Tibial nerve (tissue), 4 donors: ENCODE data around the gene GNG5. TPM values are rescaled to one million over a fixed set of nuclear protein-coding genes. Genes with fewer than 3 reads are reported as not detected.
"Not testable (repeated sequence)": the region's sequence is repeated elsewhere in the genome, so short reads cannot be mapped to it uniquely, and the experiment has no call there.

Source experiments
- DNase-seq, 2 donors: peaks; one replicate each; pipeline ENCODE4 v3.0.0-alpha.2; 2019; ENCODE audit warnings: low spot score in 2 of 2
- H3K27ac ChIP-seq, 4 donors: fragments of 200-600 bp; sonication (generic) in 3 of 4; one replicate each; pipeline ENCODE4 v1.5.1; 2017 to 2019; ENCODE audit warnings: mild to moderate bottlenecking in 1 of 4
- H3K27me3 ChIP-seq, 2 donors: fragments of 200-600 bp; sonication (generic) in 1 of 2; one replicate each; pipeline versions ENCODE4 v1.5.1 to v1.6.0; 2017 to 2019
- H3K36me3 ChIP-seq, 3 donors: fragments of 200-600 bp; sonication (generic); one replicate each; pipeline ENCODE4 v1.5.1; 2018 to 2019
- H3K4me1 ChIP-seq, 4 donors: fragments of 200-600 bp; sonication (generic) in 3 of 4; one replicate each; pipeline ENCODE4 v1.5.1; 2017 to 2019
- H3K4me3 ChIP-seq, 4 donors: fragments of 200-600 bp; sonication (generic) in 3 of 4; one replicate each; pipeline ENCODE4 v1.5.1; 2017 to 2019; ENCODE audit warnings: mild to moderate bottlenecking in 1 of 4, moderate library complexity in 1 of 4
- H3K9me3 ChIP-seq, 4 donors: fragments of 200-600 bp; sonication (generic) in 3 of 4; one replicate each; pipeline ENCODE4 v1.5.1; 2017 to 2019
- CTCF ChIP-seq, 5 experiments: fragments of 200-600 bp in 3 of 5; fragments of 450-650 bp in 2 of 5; sonication (generic) in 3 of 5; IDR thresholded peaks; one replicate each; pipeline ENCODE4 v1.5.1; 2016 to 2019; ENCODE audit warnings: antibody characterized with exemption in 5 of 5, mild to moderate bottlenecking in 3 of 5, moderate library complexity in 2 of 5
- EP300 ChIP-seq, 2 donors: sonication (generic); formaldehyde crosslinking; IDR thresholded peaks; one replicate each; pipeline ENCODE4 v1.6.1; 2017; ENCODE audit warnings: antibody characterized with exemption in 2 of 2, mild to moderate bottlenecking in 1 of 2
- POLR2A ChIP-seq, 2 donors: fragments of 450-650 bp; IDR thresholded peaks; one replicate each; pipeline ENCODE4 v1.6.1; 2017; ENCODE audit warnings: antibody characterized with exemption in 2 of 2, mild to moderate bottlenecking in 2 of 2, moderate library complexity in 2 of 2
- WGBS, 2 donors: methylation state at CpG; one replicate each; pipeline ENCODE4 v1.1.5; 2018; 5-methylcytosine and 5-hydroxymethylcytosine counted together
- total RNA-seq, 4 donors: library from RNA; depleted of rRNA; stranded (reverse); fragments of >200 nt; gene quantifications; one replicate each; pipeline ENCODE4 v1.1.0, GENCODE V29; 2016

GNG5 gene
- total RNA-seq, 4 donors from 2014 or later, result 39.8 to 76.9 (median 54.8) TPM

DNA sequence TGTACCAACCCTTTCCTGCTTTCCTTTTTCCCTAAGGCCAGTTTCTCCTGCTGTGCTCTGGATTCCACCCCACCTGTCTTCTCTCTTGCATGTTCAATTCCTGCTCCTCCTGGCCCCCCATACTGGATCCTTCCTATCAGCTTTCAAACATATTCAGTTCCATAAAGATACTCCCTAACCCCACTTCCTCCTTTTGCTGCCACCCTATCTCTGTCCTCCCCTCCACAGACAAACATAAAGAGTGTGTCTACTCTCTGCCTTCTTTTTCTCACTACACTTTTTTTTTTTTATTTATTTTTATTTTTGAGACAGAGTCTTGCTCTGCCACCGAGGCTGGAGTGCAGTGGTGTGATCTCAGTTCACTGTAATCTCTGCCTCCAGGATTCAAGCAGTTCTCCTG lies 44.3 kb downstream of the GNG5 start:
- H3K27ac ChIP-seq, result no peak overlapping the region
- no peak for DNase-seq
- TF ChIP-seq EP300 (IDR thresholded peaks at IDR 0.05) (no peak), CTCF (IDR thresholded peaks at IDR 0.05) (no peak), POLR2A (IDR thresholded peaks at IDR 0.05) (no peak)
- WGBS, 2 donors, result 76 to 89% methylated on average over 1 of the region's 1 CpG
- H3K9me3 ChIP-seq, result no peaks in the 10 kb centered on the region
- no peaks in the 10 kb centered on the region for H3K4me1 ChIP-seq
- H3K4me3 ChIP-seq, result no peak overlapping the region
- peaks cover 0 to 24% of the 10 kb centered on the region in 2 donors for H3K27me3 ChIP-seq
- no peaks in the 10 kb centered on the region for H3K36me3 ChIP-seq

DNA sequence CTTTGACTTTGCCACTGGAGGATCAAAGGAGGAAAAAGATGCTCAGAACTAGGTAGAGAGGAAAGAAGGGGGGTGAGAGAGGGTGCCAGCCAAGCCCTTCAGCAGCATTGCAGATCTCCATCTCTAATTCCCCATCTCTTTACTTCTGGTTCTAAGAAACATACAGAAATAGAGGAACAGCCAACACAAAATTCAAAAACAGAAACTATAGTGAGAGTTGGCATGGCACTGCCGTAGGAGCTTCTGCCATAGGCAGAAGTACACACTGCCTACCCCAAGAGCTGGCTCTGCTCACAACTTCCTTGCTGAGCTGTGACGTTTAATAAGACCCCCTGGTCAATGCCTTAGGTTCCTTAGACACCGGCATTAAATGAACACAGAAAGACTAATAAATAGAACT lies 53.9 kb downstream of the GNG5 start:
- WGBS, 2 donors, result 56 to 64% methylated on average over 3 of the region's 3 CpGs
- H3K27me3 ChIP-seq, result no peaks in the 10 kb centered on the region

GRCh38 chr1:84450910-84451309 lies 55.5 kb downstream of the GNG5 start:
- DNase-seq, result no peak
- Histone ChIP-seq H3K27me3 (no peaks in the 10 kb centered on the region), H3K4me1 (no peaks in the 10 kb centered on the region), H3K27ac (no peak overlapping the region), H3K36me3 (no peaks in the 10 kb centered on the region), H3K4me3 (no peak overlapping the region), H3K9me3 (no peaks in the 10 kb centered on the region)
- WGBS, 2 donors, result 70 to 71% methylated on average over 2 of the region's 2 CpGs
- TF ChIP-seq EP300 (IDR thresholded peaks at IDR 0.05) (no peak), POLR2A (IDR thresholded peaks at IDR 0.05) (no peak), CTCF (IDR thresholded peaks at IDR 0.05) (no peak)

More for the DNA sequence above, 53.9 kb downstream of the GNG5 start:
- Histone ChIP-seq H3K4me1 (no peaks in the 10 kb centered on the region), H3K27ac (no peak overlapping the region), H3K9me3 (no peaks in the 10 kb centered on the region), H3K4me3 (no peak overlapping the region), H3K36me3 (no peaks in the 10 kb centered on the region)
- TF ChIP-seq POLR2A (IDR thresholded peaks at IDR 0.05), result no peak
- TF ChIP-seq EP300 (IDR thresholded peaks at IDR 0.05), result no peak
- no peak for TF ChIP-seq CTCF (IDR thresholded peaks at IDR 0.05)
- DNase-seq, result no peak

- not testable (repeated sequence) for H3K27me3 ChIP-seq, H3K4me3 ChIP-seq, H3K9me3 ChIP-seq, DNase-seq, H3K36me3 ChIP-seq, H3K4me1 ChIP-seq, H3K27ac ChIP-seq
- WGBS, 2 donors, result 94 to 98% methylated on average over 3 of the region's 3 CpGs
These were observed 57.7 kb downstream of the GNG5 start for GRCh38 chr1:84448704-84449103.

Other genes starting within 250 kb of the GNG5 start
- 1 to 10 TPM in 2 of 4 donors, not detected in 2; 1.0 to 1.5 TPM for gene SAMD13, start 204.9 kb downstream of the GNG5 start, total RNA-seq
- not detected for gene DNASE2B, start 108.1 kb downstream of the GNG5 start, total RNA-seq
- 10 to 100 TPM; 18.4 to 37.5 (median 26.3) TPM for gene RPF1, start 27.3 kb downstream of the GNG5 start, total RNA-seq
- under 1 TPM in 1 of 4 donors, not detected in 3; 0.22 TPM for gene SPATA1, start 195 bp downstream of the GNG5 start, total RNA-seq
- gene CTBS, start 67.9 kb upstream of the GNG5 start, total RNA-seq, result 10 to 100 TPM; 12.9 to 18.4 (median 15.7) TPM
- gene SSX2IP, start 183.9 kb upstream of the GNG5 start, total RNA-seq, result 1 to 10 TPM; 3.6 to 5.5 (median 4.8) TPM